Nephron (organoid): ENCODE data around the gene RAB32.

Experiments used
- H3K27ac Mint-ChIP-seq, 3 experiments: 2 replicates each; pipeline ENCODE4 v1.8.0; 2020; ENCODE audit warnings: mixed read lengths in 3 of 3, mild to moderate bottlenecking in 2 of 3, moderate library complexity in 1 of 3
- H3K27me3 Mint-ChIP-seq: 2 replicates; pipeline ENCODE4 v1.8.0; 2021; ENCODE audit warnings: low read depth, mild to moderate bottlenecking, moderate library complexity, mixed read lengths
- H3K36me3 Mint-ChIP-seq: 2 replicates; pipeline ENCODE4 v1.8.0; 2020; ENCODE audit warnings: low read depth, mixed read lengths
- H3K4me1 Mint-ChIP-seq: 2 replicates; pipeline ENCODE4 v1.8.0; 2020; ENCODE audit warnings: mixed read lengths
- H3K4me3 Mint-ChIP-seq, 3 experiments: 2 replicates each; pipeline ENCODE4 v1.8.0; 2020; ENCODE audit warnings: mild to moderate bottlenecking in 3 of 3, mixed read lengths in 3 of 3, moderate library complexity in 2 of 3
- H3K9me3 Mint-ChIP-seq: 2 replicates; pipeline ENCODE4 v1.8.0; 2020; ENCODE audit warnings: mixed read lengths
- TF ChIP-seq, protein P1 (sequence below), 3 experiments: fragments of 200-600 bp; sonication (generic); IDR thresholded peaks; one replicate each; pipeline ENCODE4 v1.5.0; 2021; ENCODE audit warnings: antibody characterized with exemption in 3 of 3; ENCODE audit not compliant: unreplicated experiment in 3 of 3

Gene RAB32

DNA sequence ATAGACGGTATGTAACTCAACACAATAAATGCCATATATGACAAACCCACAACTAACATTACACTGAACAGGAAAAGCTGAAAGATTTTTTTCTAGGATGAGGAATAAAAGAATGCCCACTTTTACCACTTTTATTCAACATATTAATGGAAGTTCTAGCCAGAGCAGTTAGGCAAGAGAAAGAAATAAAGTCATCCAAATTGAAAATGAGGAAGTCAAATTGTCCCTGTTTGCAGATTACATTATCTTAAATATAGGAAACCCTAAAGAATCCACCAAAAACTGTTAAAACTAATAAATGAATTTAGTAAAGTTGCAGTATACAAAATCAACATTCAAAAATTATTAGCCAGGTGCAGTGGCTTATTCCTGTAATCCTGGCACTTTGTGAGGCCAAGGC lies 30.6 kb downstream of the RAB32 start:
- Mint-ChIP-seq H3K4me1 (no peaks in the 10 kb centered on the region), H3K9me3 (peaks cover 20% of the 10 kb centered on the region), H3K36me3 (no peaks in the 10 kb centered on the region), H3K4me3 (no peak overlapping the region), H3K27ac (no peak overlapping the region), H3K27me3 (no peaks in the 10 kb centered on the region)
- TF ChIP-seq, protein P1, sequence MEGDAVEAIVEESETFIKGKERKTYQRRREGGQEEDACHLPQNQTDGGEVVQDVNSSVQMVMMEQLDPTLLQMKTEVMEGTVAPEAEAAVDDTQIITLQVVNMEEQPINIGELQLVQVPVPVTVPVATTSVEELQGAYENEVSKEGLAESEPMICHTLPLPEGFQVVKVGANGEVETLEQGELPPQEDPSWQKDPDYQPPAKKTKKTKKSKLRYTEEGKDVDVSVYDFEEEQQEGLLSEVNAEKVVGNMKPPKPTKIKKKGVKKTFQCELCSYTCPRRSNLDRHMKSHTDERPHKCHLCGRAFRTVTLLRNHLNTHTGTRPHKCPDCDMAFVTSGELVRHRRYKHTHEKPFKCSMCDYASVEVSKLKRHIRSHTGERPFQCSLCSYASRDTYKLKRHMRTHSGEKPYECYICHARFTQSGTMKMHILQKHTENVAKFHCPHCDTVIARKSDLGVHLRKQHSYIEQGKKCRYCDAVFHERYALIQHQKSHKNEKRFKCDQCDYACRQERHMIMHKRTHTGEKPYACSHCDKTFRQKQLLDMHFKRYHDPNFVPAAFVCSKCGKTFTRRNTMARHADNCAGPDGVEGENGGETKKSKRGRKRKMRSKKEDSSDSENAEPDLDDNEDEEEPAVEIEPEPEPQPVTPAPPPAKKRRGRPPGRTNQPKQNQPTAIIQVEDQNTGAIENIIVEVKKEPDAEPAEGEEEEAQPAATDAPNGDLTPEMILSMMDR (IDR thresholded peaks at IDR 0.05; ENCODE audit: unreplicated experiment in 3 of 3): no peak

DNA sequence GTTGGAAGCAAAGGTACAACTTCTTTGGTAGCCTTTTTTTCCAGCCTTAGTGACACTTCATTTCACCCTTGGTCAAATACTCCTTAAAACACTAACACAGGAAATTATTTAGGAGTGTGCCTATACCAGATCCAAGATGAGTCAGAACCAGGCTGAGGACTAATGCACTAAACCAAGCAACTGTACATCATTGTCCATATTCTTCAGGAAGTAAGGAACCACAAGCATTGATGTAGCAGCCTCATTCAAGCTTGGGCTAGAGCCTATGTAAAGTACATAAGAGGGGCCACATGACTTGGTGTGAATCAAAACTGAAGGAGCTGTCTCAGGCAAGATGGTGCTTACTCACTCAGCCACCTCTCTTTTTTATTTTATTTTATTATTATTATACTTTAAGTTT lies 34.4 kb downstream of the RAB32 start:
- TF ChIP-seq, protein P1 (IDR thresholded peaks at IDR 0.05; ENCODE audit: unreplicated experiment in 3 of 3): no peak
- Mint-ChIP-seq H3K27ac (no peak overlapping the region), H3K27me3 (no peaks in the 10 kb centered on the region), H3K4me1 (peaks cover 4% of the 10 kb centered on the region), H3K9me3 (peaks cover 11% of the 10 kb centered on the region), H3K36me3 (no peaks in the 10 kb centered on the region), H3K4me3 (no peak overlapping the region)

DNA sequence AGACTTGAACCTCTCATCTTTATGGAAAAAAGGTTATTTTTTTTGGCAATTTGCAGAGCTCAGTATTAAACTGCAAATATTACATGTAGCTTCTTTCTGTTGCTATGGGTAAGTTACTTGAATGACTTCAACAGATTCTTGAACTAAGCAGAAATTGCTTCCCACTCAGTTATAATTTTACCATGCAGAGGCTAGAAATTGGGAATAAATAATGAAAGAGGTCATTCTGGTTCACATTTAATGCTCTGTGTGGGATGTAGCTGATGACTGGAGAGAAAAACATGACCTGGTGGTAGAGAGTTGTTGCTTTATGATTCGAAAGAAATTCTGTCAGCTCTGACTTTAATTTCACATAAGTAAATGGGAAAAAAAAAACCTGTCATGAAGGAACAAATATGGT lies 38.3 kb downstream of the RAB32 start:
- Mint-ChIP-seq H3K36me3 (no peaks in the 10 kb centered on the region), H3K9me3 (no peaks in the 10 kb centered on the region), H3K4me1 (peaks cover 4% of the 10 kb centered on the region), H3K27me3 (no peaks in the 10 kb centered on the region), H3K4me3 (no peak overlapping the region), H3K27ac (no peak overlapping the region)
- TF ChIP-seq, protein P1 (IDR thresholded peaks at IDR 0.05; ENCODE audit: unreplicated experiment in 3 of 3): no peak

DNA sequence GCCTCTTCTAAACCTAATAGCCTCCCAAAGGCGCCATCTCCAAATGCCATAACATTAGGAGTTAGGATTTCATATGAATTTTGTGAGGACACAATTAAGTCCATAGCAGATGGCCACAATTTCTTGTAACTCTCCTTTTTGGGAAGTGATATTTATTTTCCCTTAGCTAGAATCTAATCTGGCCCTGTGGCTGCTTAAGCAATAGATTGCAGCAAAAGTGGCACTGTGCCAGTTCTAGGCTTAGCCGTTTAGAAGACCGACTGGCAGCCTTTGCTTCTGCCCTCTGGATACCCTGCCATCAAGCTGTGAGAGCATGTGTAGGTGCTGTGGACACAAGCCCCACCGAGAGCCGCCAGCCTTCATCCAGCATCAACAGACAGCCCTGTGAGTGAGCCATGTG lies 39.2 kb downstream of the RAB32 start:
- H3K4me3 Mint-ChIP-seq: no peak overlapping the region
- no peaks in the 10 kb centered on the region for H3K36me3 Mint-ChIP-seq
- no peaks in the 10 kb centered on the region for H3K27me3 Mint-ChIP-seq

DNA sequence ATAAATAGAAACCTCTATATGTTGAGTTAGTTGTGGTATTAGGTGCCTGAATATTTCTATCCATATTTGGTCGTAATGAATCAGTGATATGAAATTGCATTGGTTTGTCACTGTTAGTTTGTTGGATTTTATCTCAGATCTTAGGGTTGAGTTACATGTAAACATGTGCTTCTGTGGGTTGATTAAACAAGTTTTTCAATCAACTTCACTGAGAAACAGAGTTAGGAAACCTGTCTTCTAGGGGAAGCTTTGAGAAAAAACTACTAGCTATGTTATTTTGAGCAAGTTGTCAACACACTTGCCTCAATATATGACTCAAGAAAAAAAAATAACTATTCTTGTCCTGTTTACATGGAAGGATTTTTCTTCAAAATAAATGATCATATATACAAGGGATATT lies 40.3 kb downstream of the RAB32 start:
- no peaks in the 10 kb centered on the region for H3K36me3 Mint-ChIP-seq
- H3K9me3 Mint-ChIP-seq: no peaks in the 10 kb centered on the region
- H3K4me1 Mint-ChIP-seq: peaks cover 4% of the 10 kb centered on the region
- no peak overlapping the region for H3K4me3 Mint-ChIP-seq
- H3K27me3 Mint-ChIP-seq: no peaks in the 10 kb centered on the region
- no peak overlapping the region for H3K27ac Mint-ChIP-seq
- TF ChIP-seq, protein P1 (IDR thresholded peaks at IDR 0.05; ENCODE audit: unreplicated experiment in 3 of 3): no peak

More for the DNA sequence above, 39.2 kb downstream of the RAB32 start:
- H3K27ac Mint-ChIP-seq: no peak overlapping the region
- H3K4me1 Mint-ChIP-seq: peaks cover 4% of the 10 kb centered on the region
- no peaks in the 10 kb centered on the region for H3K9me3 Mint-ChIP-seq
- TF ChIP-seq, protein P1 (IDR thresholded peaks at IDR 0.05; ENCODE audit: unreplicated experiment in 3 of 3): no peak

DNA sequence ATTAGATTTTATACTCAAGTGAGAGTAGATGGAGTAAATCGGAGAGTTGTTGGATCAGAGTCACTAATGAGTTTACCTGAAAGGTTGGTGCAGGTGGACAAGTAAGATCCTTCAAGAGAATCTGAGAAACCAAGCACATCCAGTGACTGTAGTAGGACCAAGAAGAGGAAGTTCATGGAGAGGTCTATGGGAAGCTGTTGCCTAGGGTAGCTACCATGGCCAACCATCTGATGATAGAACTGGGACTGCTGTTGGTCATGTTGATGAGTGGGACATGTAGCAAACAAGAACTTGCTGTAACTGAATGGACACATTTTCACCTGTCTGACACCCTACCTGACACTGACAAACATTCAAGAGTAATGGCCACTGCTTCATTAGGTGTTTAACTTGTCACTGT lies 43.8 kb downstream of the RAB32 start:
- Mint-ChIP-seq H3K36me3 (no peaks in the 10 kb centered on the region), H3K27me3 (no peaks in the 10 kb centered on the region), H3K27ac (no peak overlapping the region), H3K9me3 (no peaks in the 10 kb centered on the region), H3K4me3 (no peak overlapping the region), H3K4me1 (no peaks in the 10 kb centered on the region)
- TF ChIP-seq, protein P1 (IDR thresholded peaks at IDR 0.05; ENCODE audit: unreplicated experiment in 3 of 3): no peak
